OCI-LY3 (cell line): ENCODE results near the gene DOC2A.
"Not testable (repeated sequence)": the region's sequence is repeated elsewhere in the genome, so short reads cannot be mapped to it uniquely, and the experiment has no call there.

Source experiments
- H2AFZ ChIP-seq: fragments of 200-600, 300-600 bp; shearing (Covaris generic); 2 replicates; pipeline ENCODE4 v1.6.0; 2014; ENCODE audit warnings: antibody characterized with exemption, low read depth, low read length
- H3K27ac ChIP-seq: fragments of 200-600, 300-600 bp; sonication (generic); 2 replicates; pipeline ENCODE4 v1.5.1; 2014; ENCODE audit warnings: mild to moderate bottlenecking, low read length, moderate library complexity, mixed read lengths
- H3K27me3 ChIP-seq: fragments of 200-600, 300-600 bp; sonication (generic); 2 replicates; pipeline ENCODE4 v1.6.1; 2014; ENCODE audit warnings: low read depth, low read length, mixed read lengths
- H3K36me3 ChIP-seq: fragments of 200-600, 300-600 bp; sonication (generic); replicated peaks from 2 replicates; pipeline ENCODE3; 2014; ENCODE audit warnings: low read depth, low read length, mixed read lengths
- H3K4me1 ChIP-seq: fragments of 300-600, 200-600 bp; sonication (generic); 2 replicates; pipeline ENCODE4 v1.6.1; 2014; ENCODE audit warnings: low read length, mixed read lengths
- H3K4me2 ChIP-seq: fragments of 200-600, 300-600 bp; sonication (generic); 2 replicates; pipeline ENCODE4 v1.6.1; 2014; ENCODE audit warnings: low read length, mixed read lengths
- H3K4me3 ChIP-seq: fragments of 300-600, 200-600 bp; sonication (generic); 2 replicates; pipeline ENCODE4 v1.5.1; 2014; ENCODE audit warnings: antibody characterized with exemption, mild to moderate bottlenecking, low read length, moderate library complexity
- H3K79me2 ChIP-seq: fragments of 300-600, 200-600 bp; shearing (Covaris generic); 2 replicates; pipeline ENCODE4 v1.6.1; 2014; ENCODE audit warnings: mild to moderate bottlenecking, low read length, mixed read lengths
- H3K9ac ChIP-seq: fragments of 300-600, 200-600 bp; shearing (Covaris generic); 2 replicates; pipeline ENCODE4 v1.6.0; 2014; ENCODE audit warnings: mild to moderate bottlenecking, low read length, moderate library complexity
- H3K9me3 ChIP-seq: fragments of 200-600, 300-600 bp; shearing (Covaris generic); 2 replicates; pipeline ENCODE4 v1.6.1; 2014; ENCODE audit warnings: low read length, mixed read lengths; ENCODE audit not compliant: insufficient read depth
- H4K20me1 ChIP-seq: fragments of 200-600, 300-600 bp; sonication (generic); 2 replicates; pipeline ENCODE4 v1.6.1; 2016; ENCODE audit warnings: low read length, mixed read lengths; ENCODE audit not compliant: insufficient read depth
- CTCF ChIP-seq: fragments of 200-600, 300-600 bp; sonication (generic); IDR thresholded peaks from 2 replicates; pipeline ENCODE4 v1.5.1; 2014; ENCODE audit warnings: antibody characterized with exemption, low read length, low read depth
- EZH2phosphoT487 ChIP-seq: fragments of 200-600 bp; shearing (Covaris generic); IDR thresholded peaks from 2 replicates; pipeline ENCODE4 v1.6.1; 2018; ENCODE audit warnings: antibody characterized with exemption, mixed run types, low read depth

Gene DOC2A

DNA sequence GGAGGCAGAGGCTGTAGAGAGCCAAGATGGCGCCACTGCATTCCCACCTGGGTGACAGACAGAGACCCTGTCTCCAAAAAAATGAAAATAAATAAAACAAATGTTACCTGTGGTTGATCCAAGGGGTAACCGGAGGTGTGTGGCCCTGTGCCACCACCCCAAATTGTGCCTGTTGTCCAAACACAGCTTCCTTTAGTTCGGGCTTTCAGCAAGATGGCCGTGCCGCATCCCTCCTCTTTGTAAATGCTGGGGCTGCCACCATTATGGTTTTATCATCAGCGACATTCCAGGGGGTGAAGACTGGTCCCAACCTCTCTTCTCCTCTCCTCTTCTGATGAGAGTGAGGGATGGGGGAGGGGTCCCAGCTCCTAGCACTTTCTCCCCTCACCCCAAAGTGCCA is 12.1 kb upstream of the DOC2A start, which contains the start of gene C16orf92:
C16orf92 (plus strand) TSS at position 312 of the 400 bp plus-strand sequence. CDS start 143 bp downstream, outside the sequence.
- no peak within 1 kb of the TSS for H3K27ac ChIP-seq
- H4K20me1 ChIP-seq: no peaks in the 10 kb centered on the region
- no peak within 1 kb of the TSS for H3K4me2 ChIP-seq
- no peak for TF ChIP-seq CTCF
- TF ChIP-seq EZH2phosphoT487: no peak
- peaks cover 9% of the 10 kb centered on the region for H3K4me1 ChIP-seq
- no peak within 1 kb of the TSS for H3K9ac ChIP-seq
- H3K27me3 ChIP-seq: peaks cover 19% of the 10 kb centered on the region; the same call in 1 of the 2 replicates
- H3K9me3 ChIP-seq: no peaks in the 10 kb centered on the region
- no peak within 1 kb of the TSS for H3K4me3 ChIP-seq
- no peaks in the 10 kb centered on the region for H3K36me3 ChIP-seq
- H3K79me2 ChIP-seq: no peaks in the 10 kb centered on the region
- H2AFZ ChIP-seq: no peak within 1 kb of the TSS

GRCh38 chr16:30018731-30019158 is 7.9 kb upstream of the DOC2A start:
- H3K4me1 ChIP-seq: peaks cover 6% of the 10 kb centered on the region
- TF ChIP-seq EZH2phosphoT487 (no peak), CTCF (no peak)
- no peak overlapping the region for H3K4me3 ChIP-seq
- H3K79me2 ChIP-seq: no peaks in the 10 kb centered on the region
- H4K20me1 ChIP-seq: no peaks in the 10 kb centered on the region
- no peak overlapping the region for H3K4me2 ChIP-seq
- H3K9ac ChIP-seq: no peak overlapping the region
- H2AFZ ChIP-seq: no peak overlapping the region
- no peak overlapping the region for H3K27ac ChIP-seq
- H3K9me3 ChIP-seq: no peaks in the 10 kb centered on the region
- no peaks in the 10 kb centered on the region for H3K36me3 ChIP-seq
- peaks cover 4% of the 10 kb centered on the region; the same call in 1 of the 2 replicates for H3K27me3 ChIP-seq

DNA sequence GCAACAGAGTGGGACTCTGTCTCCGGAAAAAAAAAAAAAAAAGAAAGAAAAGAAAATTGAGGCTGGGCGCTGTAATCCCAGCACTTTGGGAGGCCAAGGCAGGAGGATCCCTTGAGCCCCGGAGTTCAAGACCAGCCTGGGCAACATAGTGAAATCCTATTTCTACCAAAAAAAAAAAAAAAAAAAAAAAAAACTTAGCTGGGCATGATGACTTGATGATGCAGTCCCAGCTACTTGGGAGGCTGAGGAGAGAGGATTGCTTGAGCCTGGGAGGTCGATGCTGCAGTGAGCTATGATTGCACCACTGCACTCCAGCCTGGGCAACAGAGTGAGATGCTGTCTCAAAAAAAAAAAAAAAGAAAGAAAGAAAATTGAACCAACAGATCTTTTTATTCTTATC is 7.1 kb upstream of the DOC2A start:
- H3K4me1 ChIP-seq: peaks cover 11% of the 10 kb centered on the region
- H3K9me3 ChIP-seq, H3K4me3 ChIP-seq, H2AFZ ChIP-seq, H3K9ac ChIP-seq, H3K79me2 ChIP-seq, H3K36me3 ChIP-seq, H3K27me3 ChIP-seq, H3K27ac ChIP-seq, H4K20me1 ChIP-seq, H3K4me2 ChIP-seq: not testable (repeated sequence)

DNA sequence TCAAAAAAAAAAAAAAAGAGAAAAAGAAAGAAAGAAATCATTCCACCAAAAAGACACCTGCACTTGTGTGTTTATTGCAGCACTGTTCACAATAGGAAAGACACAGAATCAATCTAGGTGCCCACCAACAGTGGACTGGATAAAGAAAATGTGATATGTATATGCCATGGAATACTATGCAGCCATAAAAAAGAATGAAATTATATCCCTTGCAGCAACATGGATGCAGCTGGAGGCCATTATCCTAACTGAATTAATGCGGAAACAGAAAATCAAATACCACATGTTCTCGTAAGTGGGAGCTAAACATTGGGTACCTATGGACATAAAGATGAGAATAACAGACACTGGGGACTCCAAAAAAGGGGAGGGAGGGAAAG is 6.4 kb upstream of the DOC2A start:
- TF ChIP-seq CTCF: no peak
- TF ChIP-seq EZH2phosphoT487: no peak
- no peak overlapping the region for H3K27ac ChIP-seq
- peaks cover 17% of the 10 kb centered on the region for H3K4me1 ChIP-seq
- H3K9ac ChIP-seq: no peak overlapping the region
- no peak overlapping the region for H3K4me2 ChIP-seq
- no peak overlapping the region for H3K4me3 ChIP-seq
- no peak overlapping the region for H2AFZ ChIP-seq
- peaks cover 4% of the 10 kb centered on the region; the same call in 1 of the 2 replicates for H3K27me3 ChIP-seq
- H3K9me3 ChIP-seq: no peaks in the 10 kb centered on the region
- no peaks in the 10 kb centered on the region for H4K20me1 ChIP-seq
- no peaks in the 10 kb centered on the region for H3K79me2 ChIP-seq
- H3K36me3 ChIP-seq: no peaks in the 10 kb centered on the region
